ENCODE data around the gene STXBP6.

Gene STXBP6

DNA sequence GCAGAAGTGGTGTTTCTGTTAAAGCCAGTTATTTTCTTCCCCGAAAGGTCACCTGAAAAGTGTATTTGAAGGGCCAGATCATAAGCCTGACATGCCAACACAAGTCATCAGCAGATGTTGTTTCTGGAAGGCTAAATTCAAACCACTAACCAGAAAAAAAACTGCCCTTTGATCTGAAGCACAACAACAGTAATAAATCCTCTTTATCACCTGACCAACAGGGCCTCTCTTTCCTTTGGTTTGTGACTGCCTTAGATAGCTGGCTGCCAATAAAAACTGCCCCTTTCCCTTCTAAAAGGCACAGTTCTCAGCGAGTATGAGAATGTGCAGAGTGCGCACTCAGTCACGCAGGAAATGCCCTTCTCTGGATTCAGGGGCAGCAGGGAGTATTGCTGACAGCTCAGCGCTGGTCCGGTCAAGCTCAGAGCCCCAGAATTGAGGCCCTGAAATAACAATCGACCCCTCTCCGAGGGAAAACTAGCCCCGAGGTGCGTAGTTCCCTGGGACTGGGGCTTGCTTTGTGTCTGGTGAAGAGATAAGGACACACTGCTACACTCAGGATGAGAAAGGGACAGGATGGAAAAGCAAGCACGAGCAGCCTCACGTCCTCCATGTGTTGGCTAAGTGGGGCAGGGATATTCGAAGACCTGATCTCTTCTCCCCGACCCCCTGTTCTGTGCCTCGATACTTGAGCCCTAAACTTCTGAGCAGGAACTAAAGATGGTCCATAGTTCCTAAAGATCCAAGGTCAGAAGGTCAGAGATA is 231.7 kb downstream of the STXBP6 start:
- no peak for DNase-seq (ENCODE audit: insufficient read length)
- TF ChIP-seq POLR2A (IDR thresholded peaks at IDR 0.05; ENCODE audit: low read depth, low read length): no peak
- no peak for FAIRE-seq

DNA sequence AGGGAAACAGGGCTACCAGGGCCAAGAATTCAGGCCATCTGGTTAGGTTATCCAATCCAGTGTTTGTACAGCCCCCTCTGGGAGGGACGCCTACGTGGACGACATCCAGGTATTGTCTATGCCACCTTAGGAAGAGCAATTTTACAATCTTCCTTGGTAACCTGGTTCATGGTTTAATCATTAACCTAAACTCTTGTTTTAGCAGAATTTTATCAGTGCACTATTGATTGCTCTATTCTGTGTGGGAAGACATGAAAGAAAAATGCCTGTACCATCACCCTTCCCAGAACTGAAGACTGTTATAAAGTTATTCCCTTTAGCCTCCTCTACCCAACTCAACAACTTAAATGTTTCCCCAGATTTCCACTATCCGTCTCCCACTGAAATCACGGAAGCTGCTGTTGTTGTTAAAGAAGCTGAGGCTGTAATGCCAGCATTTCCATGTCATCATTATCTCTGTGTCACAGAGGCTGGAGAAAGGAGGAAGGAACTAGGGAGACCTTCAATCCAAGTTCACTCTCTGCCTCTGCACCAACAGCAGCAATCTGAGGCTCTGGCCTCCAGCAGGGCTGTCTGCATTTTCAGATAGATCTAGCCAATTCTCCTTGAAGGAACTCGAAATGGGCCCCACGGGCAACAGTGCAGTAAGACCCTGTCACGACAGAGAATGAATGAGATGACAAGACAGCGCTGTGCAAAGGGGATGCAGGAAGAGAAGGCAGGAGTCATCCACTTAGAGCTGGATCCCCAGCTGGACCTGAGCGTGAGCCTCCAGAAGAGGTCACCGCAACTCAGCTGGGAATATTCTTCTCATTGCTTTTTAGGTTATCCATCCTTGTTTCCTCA is 232.5 kb downstream of the STXBP6 start:
- FAIRE-seq: no peak
- TF ChIP-seq POLR2A (IDR thresholded peaks at IDR 0.05; ENCODE audit: low read depth, low read length) (no peak), TAF1 (IDR thresholded peaks at IDR 0.05; ENCODE audit: borderline replicate concordance, low read depth, low read length) (no peak), POLR2AphosphoS5 (IDR thresholded peaks at IDR 0.05; ENCODE audit: low read depth, low read length) (no peak)
- no peak for DNase-seq (ENCODE audit: insufficient read length)

DNA sequence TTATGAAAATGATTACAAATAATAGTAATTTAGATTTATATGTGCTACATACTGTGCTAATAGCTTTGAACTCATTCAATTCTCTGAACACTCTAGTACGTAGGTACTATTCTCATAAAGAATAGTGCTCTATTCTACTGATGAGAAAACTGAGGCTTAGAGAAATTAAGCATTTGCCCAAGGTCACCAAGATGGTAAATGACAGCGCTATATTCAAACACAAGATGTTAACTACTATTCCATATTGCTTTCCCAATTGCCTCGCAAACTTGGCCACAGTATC is 233.1 kb downstream of the STXBP6 start:
- FAIRE-seq (no peak), DNase-seq (ENCODE audit: insufficient read length) (no peak)
- no peak for TF ChIP-seq POLR2A (IDR thresholded peaks at IDR 0.05; ENCODE audit: low read depth, low read length)
- TF ChIP-seq POLR2AphosphoS5 (IDR thresholded peaks at IDR 0.05; ENCODE audit: low read depth, low read length): no peak
- TF ChIP-seq TAF1 (IDR thresholded peaks at IDR 0.05; ENCODE audit: borderline replicate concordance, low read depth, low read length): no peak

DNA sequence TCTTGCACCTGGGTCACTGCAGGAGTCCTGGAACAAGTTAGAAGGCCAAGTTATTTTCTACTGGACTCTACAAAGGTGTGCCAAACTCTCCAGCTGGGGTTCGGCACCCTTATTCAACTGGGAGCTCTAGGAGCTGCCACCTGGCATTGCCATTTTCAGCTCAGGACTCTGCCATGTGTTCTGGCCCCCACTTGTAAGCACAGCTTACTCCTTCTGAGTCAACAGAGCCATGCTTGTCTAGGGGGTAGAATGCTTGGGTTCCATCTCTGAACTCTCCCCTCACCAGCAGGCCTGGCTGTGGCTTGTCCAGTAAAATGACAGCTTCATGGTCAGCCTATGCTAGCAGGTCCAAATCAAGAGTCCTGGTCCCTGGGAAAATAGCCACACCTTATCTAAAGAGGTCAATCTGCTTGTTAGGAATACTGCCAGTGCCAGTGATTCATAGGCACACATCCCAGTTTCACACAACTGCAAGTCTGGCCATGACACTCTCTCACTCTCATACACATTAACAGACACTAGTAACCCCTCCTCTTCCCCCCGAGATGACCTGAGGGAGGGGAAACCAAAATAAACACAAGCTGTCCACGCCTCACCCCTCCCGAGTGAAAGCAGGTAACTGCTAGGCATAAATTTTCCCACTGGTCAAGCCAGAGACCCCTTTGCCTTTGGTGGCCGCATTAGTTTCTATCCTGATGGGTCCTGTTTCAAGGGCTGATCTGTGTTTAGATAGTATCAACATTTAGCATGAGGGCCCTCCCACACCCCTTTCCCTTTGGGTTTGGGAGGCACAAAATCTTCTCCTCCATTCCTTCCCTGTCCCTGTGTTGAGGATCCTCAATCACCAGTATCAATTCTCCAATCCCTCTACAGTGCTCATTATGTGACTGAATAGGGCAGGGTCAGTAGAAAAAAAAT is 233.7 kb downstream of the STXBP6 start:
- FAIRE-seq (no peak), DNase-seq (ENCODE audit: insufficient read length) (no peak)
- TF ChIP-seq POLR2A (IDR thresholded peaks at IDR 0.05; ENCODE audit: low read depth, low read length) (no peak), POLR2AphosphoS5 (IDR thresholded peaks at IDR 0.05; ENCODE audit: low read depth, low read length) (no peak), TAF1 (IDR thresholded peaks at IDR 0.05; ENCODE audit: borderline replicate concordance, low read depth, low read length) (no peak)

DNA sequence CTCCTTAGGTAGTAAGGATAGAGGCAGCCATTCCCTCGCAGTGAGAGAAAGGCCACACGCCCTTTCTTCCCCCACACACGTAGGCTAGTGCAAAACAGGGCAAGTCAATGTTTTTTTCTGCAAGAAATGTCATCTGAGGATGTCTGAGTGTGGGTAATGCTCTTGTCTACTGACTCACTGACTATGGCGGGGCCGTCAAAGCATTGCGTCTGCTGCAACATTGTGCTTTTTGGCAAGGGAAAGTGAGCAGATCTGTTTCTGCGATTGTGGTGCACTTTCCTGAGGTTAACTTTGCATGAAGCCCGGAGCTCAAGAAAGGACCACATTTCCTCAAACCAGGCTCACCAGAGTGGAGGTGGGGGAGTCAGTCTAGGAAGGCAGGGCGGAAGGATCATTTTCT is 234.4 kb downstream of the STXBP6 start:
- DNase-seq (ENCODE audit: insufficient read length) (no peak), FAIRE-seq (no peak)
- TF ChIP-seq POLR2A (IDR thresholded peaks at IDR 0.05; ENCODE audit: low read depth, low read length) (no peak), POLR2AphosphoS5 (IDR thresholded peaks at IDR 0.05; ENCODE audit: low read depth, low read length) (no peak), TAF1 (IDR thresholded peaks at IDR 0.05; ENCODE audit: borderline replicate concordance, low read depth, low read length) (no peak)

DNA sequence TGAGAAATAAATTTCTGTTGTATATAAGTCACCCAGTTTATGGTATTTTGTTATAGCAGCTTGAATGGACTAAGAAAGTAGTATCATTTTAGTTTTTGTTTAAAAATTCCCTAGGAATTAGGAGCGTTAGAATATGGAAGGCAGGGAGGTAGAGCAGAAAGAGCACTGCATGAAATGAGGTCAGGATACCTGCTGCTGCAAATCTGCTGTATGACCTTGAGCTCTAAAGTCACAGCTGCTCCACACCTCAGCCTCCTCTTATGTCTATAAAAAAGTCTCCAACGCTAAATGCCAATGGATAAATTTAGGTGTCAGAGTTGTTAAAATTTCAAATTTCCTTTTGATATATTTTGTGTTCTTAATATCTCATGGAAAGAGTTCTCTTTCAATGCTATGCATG is 235.0 kb downstream of the STXBP6 start:
- no peak for DNase-seq (ENCODE audit: insufficient read length)
- FAIRE-seq: no peak
- TF ChIP-seq POLR2AphosphoS5 (IDR thresholded peaks at IDR 0.05; ENCODE audit: low read depth, low read length) (no peak), POLR2A (IDR thresholded peaks at IDR 0.05; ENCODE audit: low read depth, low read length) (no peak), TAF1 (IDR thresholded peaks at IDR 0.05; ENCODE audit: borderline replicate concordance, low read depth, low read length) (no peak)

DNA sequence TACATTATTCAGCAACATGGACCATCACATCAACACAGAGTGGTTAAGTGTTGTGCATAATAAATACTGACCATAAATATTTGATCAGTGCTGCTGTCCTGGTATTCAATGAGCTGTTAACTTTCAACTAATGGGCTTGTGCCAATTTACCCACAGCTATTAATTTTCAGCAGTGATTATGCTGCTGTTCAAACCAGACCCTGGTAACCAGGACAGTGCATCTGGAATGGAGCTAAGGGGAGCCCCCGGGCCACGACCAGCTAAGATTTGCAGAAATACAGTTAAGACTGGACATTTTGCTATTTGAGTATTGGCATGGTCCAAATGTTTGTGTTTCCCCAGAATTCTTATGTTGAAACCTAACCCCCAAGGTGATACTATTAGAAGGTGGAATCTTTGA is 235.6 kb downstream of the STXBP6 start:
- DNase-seq (ENCODE audit: insufficient read length) (no peak), FAIRE-seq (no peak)
- TF ChIP-seq POLR2A (IDR thresholded peaks at IDR 0.05; ENCODE audit: low read depth, low read length): no peak
- TF ChIP-seq POLR2AphosphoS5 (IDR thresholded peaks at IDR 0.05; ENCODE audit: low read depth, low read length): no peak
- TF ChIP-seq TAF1 (IDR thresholded peaks at IDR 0.05; ENCODE audit: borderline replicate concordance, low read depth, low read length): no peak

DNA sequence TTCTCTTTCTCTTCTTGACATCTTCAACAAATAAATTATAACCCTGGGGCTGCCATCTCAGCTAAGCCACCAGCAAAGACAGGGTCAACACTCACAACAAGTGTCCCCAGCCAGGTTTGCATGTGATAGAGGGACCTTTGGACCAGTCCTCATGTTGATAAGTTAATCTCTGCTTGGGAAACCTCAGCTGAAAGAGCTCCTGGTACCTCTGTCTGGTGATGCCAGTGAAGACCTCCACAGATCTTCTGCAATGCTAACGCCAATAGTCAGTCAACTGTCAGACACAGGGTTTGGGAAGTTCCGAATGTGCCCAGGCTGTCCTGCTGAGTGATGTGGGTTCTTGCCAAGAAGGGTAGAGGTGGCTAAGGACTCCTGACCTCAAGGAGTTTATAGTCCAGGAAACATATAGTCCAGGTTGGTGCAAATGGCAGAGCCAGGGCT is 236.1 kb downstream of the STXBP6 start:
- DNase-seq (ENCODE audit: insufficient read length) (no peak), FAIRE-seq (no peak)
- no peak for TF ChIP-seq TAF1 (IDR thresholded peaks at IDR 0.05; ENCODE audit: borderline replicate concordance, low read depth, low read length)
- no peak for TF ChIP-seq POLR2AphosphoS5 (IDR thresholded peaks at IDR 0.05; ENCODE audit: low read depth, low read length)
- TF ChIP-seq POLR2A (IDR thresholded peaks at IDR 0.05; ENCODE audit: low read depth, low read length): no peak

DNA sequence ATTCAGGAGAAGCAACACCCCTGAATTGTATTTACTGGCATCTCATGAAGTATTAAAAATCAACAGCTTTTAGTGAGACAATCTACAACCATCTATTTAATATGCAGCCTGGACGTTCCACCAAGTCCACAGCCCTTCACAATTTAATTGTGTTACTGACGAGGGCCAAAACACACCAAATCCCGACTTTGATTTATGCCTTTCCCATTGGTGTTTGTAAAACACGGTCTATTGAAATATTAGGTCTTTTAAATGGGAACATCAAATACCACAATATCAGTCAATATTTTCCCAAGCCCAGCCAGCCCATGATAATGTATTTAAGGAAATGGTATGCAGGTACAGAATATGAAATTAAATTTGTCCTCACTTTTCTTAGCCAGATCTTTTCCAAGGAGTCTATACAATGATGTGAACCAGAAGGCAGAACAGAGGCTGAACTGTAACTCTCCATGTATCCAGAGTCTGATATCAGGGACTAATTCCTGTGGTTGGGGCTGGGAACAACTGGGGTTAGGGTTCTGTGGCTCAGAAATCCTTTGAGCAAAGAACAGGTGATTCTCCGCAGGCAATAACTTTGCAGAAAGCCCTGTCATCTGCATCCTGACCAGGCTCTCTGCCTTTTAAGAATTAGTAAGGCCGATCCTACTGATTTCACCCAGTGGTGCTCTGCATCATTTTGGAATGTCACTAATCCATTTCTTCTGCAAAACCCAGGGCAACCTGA is 236.7 kb downstream of the STXBP6 start:
- no peak for FAIRE-seq
- no peak for TF ChIP-seq TAF1 (IDR thresholded peaks at IDR 0.05; ENCODE audit: borderline replicate concordance, low read depth, low read length)
- TF ChIP-seq POLR2AphosphoS5 (IDR thresholded peaks at IDR 0.05; ENCODE audit: low read depth, low read length): no peak
- no peak for TF ChIP-seq POLR2A (IDR thresholded peaks at IDR 0.05; ENCODE audit: low read depth, low read length)

DNA sequence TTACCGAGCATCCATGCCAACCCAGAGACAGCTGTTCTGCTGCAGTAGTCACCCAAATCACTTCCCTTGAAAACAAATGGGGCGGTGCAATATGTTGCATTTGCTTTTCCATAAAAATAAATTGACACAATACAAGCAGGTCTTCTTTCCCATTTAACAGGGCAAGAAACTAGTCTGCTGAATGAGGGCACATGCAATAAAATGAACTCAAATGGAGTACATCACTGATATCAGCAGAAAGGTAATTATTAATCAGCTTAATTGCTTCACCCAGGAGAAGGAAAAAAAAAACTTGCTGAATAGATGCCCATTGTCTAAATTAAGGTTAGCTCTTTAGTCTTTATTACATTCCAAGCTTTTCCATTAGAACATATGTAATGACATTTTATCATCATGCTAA is 240.8 kb downstream of the STXBP6 start:
- FAIRE-seq (no peak), DNase-seq (ENCODE audit: insufficient read length) (no peak)
- TF ChIP-seq POLR2AphosphoS5 (IDR thresholded peaks at IDR 0.05; ENCODE audit: low read depth, low read length) (no peak), POLR2A (IDR thresholded peaks at IDR 0.05; ENCODE audit: low read depth, low read length) (no peak), TAF1 (IDR thresholded peaks at IDR 0.05; ENCODE audit: borderline replicate concordance, low read depth, low read length) (no peak)

More for the DNA sequence above, 236.7 kb downstream of the STXBP6 start:
- DNase-seq (ENCODE audit: insufficient read length): no peak

DNA sequence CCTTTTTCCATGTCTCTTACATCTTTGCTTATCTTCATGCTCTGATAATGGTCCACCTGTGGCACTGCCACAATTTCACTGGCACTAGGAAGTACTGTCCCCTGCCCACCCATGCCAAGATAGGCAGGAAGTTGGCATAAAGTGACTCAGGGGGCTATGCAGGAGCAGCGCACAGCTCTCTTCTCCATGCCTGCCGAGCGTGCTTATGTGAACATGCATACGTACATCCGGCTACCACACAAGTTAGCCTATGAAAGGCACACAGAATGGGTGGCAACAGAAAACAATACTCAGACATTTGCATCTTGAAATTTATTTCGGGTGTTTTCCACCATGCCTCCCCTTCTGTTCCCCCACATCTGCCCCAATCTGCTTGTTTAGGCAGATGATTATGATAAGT is 241.5 kb downstream of the STXBP6 start:
- no peak for DNase-seq (ENCODE audit: insufficient read length)
- no peak for FAIRE-seq
- TF ChIP-seq POLR2AphosphoS5 (IDR thresholded peaks at IDR 0.05; ENCODE audit: low read depth, low read length) (no peak), TAF1 (IDR thresholded peaks at IDR 0.05; ENCODE audit: borderline replicate concordance, low read depth, low read length) (no peak), POLR2A (IDR thresholded peaks at IDR 0.05; ENCODE audit: low read depth, low read length) (no peak)

Measured in GM12892 (cell line).